Measurements from ENCODE around the gene MRPL4.

MRPL4 gene

GRCh38 chr19:10251792-10252694, at the start of gene MRPL4:
MRPL4 (plus strand) TSS chr19:10252214; CDS start chr19:10252254, 40 bp downstream.
- H3K36me3 Mint-ChIP-seq (ENCODE audit: low read depth) = peaks cover 36% of the 10 kb centered on the region
- peaks cover 28% of the 10 kb centered on the region for H3K4me1 Mint-ChIP-seq
- no peaks in the 10 kb centered on the region for H3K27me3 Mint-ChIP-seq
- no peaks in the 10 kb centered on the region for H3K9me3 Mint-ChIP-seq
- ATAC-seq = peak; percentile 97
- DNase-seq = peak; percentile 93
- H3K4me3 Mint-ChIP-seq = peak within 1 kb of the TSS; percentile 97
- peak within 1 kb of the TSS; percentile 97 for H3K27ac Mint-ChIP-seq

GRCh38 chr19:10203686-10204085, 48.3 kb upstream of the MRPL4 start:
- Mint-ChIP-seq H3K27ac (no peak overlapping the region), H3K36me3 (ENCODE audit: low read depth) (no peaks in the 10 kb centered on the region), H3K4me1 (peaks cover 7% of the 10 kb centered on the region), H3K4me3 (no peak overlapping the region), H3K27me3 (no peaks in the 10 kb centered on the region), H3K9me3 (no peaks in the 10 kb centered on the region)
- no peak for DNase-seq
- no peak for ATAC-seq

- H3K27me3 Mint-ChIP-seq = no peaks in the 10 kb centered on the region
- no peak overlapping the region for H3K4me3 Mint-ChIP-seq
- no peak for ATAC-seq
- no peaks in the 10 kb centered on the region for H3K9me3 Mint-ChIP-seq
- H3K27ac Mint-ChIP-seq = no peak overlapping the region
- no peaks in the 10 kb centered on the region for H3K36me3 Mint-ChIP-seq (ENCODE audit: low read depth)
- no peak for DNase-seq
- no peaks in the 10 kb centered on the region for H3K4me1 Mint-ChIP-seq
These were observed 46.4 kb upstream of the MRPL4 start for GRCh38 chr19:10205636-10206035.

- no peak overlapping the region for H3K4me3 Mint-ChIP-seq
- peaks cover 1% of the 10 kb centered on the region for H3K27me3 Mint-ChIP-seq
- no peaks in the 10 kb centered on the region for H3K4me1 Mint-ChIP-seq
- H3K27ac Mint-ChIP-seq = no peak overlapping the region
- DNase-seq = no peak
- peak; percentile 33 for ATAC-seq
- no peaks in the 10 kb centered on the region for H3K36me3 Mint-ChIP-seq (ENCODE audit: low read depth)
- H3K9me3 Mint-ChIP-seq = no peaks in the 10 kb centered on the region
These were observed 45.7 kb upstream of the MRPL4 start for GRCh38 chr19:10206226-10206885.

GRCh38 chr19:10207026-10207425, 45.0 kb upstream of the MRPL4 start:
- Mint-ChIP-seq H3K9me3 (no peaks in the 10 kb centered on the region), H3K4me1 (no peaks in the 10 kb centered on the region), H3K36me3 (ENCODE audit: low read depth) (no peaks in the 10 kb centered on the region), H3K27ac (no peak overlapping the region), H3K4me3 (no peak overlapping the region), H3K27me3 (peaks cover 1% of the 10 kb centered on the region)
- DNase-seq = no peak
- ATAC-seq = no peak

GRCh38 chr19:10209315-10209714, 42.7 kb upstream of the MRPL4 start:
- H3K27me3 Mint-ChIP-seq = peaks cover 1% of the 10 kb centered on the region
- DNase-seq (no peak), ATAC-seq (no peak)
- no peaks in the 10 kb centered on the region for H3K4me1 Mint-ChIP-seq
- no peaks in the 10 kb centered on the region for H3K9me3 Mint-ChIP-seq
- H3K27ac Mint-ChIP-seq = no peak overlapping the region
- H3K36me3 Mint-ChIP-seq (ENCODE audit: low read depth) = no peaks in the 10 kb centered on the region
- no peak overlapping the region for H3K4me3 Mint-ChIP-seq

GRCh38 chr19:10211061-10211460, 41.0 kb upstream of the MRPL4 start:
- ATAC-seq = no peak
- Mint-ChIP-seq H3K27me3 (peaks cover 1% of the 10 kb centered on the region), H3K4me3 (no peak overlapping the region), H3K9me3 (no peaks in the 10 kb centered on the region), H3K4me1 (no peaks in the 10 kb centered on the region), H3K27ac (no peak overlapping the region), H3K36me3 (ENCODE audit: low read depth) (no peaks in the 10 kb centered on the region)
- DNase-seq = no peak

GRCh38 chr19:10211691-10212090, 40.3 kb upstream of the MRPL4 start:
- no peaks in the 10 kb centered on the region for H3K9me3 Mint-ChIP-seq
- no peak overlapping the region for H3K27ac Mint-ChIP-seq
- H3K27me3 Mint-ChIP-seq = peaks cover 1% of the 10 kb centered on the region
- DNase-seq = no peak
- H3K4me3 Mint-ChIP-seq = no peak overlapping the region
- no peak for ATAC-seq
- no peaks in the 10 kb centered on the region for H3K4me1 Mint-ChIP-seq
- H3K36me3 Mint-ChIP-seq (ENCODE audit: low read depth) = no peaks in the 10 kb centered on the region

- no peak overlapping the region for H3K27ac Mint-ChIP-seq
- DNase-seq (no peak), ATAC-seq (no peak)
- peaks cover 3% of the 10 kb centered on the region for H3K4me1 Mint-ChIP-seq
- peaks cover 1% of the 10 kb centered on the region for H3K27me3 Mint-ChIP-seq
- no peaks in the 10 kb centered on the region for H3K36me3 Mint-ChIP-seq (ENCODE audit: low read depth)
- H3K4me3 Mint-ChIP-seq = no peak overlapping the region
- no peaks in the 10 kb centered on the region for H3K9me3 Mint-ChIP-seq
These were observed 37.2 kb upstream of the MRPL4 start for GRCh38 chr19:10214784-10215183.

GRCh38 chr19:10217085-10217484, 34.9 kb upstream of the MRPL4 start:
- no peaks in the 10 kb centered on the region for H3K36me3 Mint-ChIP-seq (ENCODE audit: low read depth)
- peaks cover 3% of the 10 kb centered on the region for H3K4me1 Mint-ChIP-seq
- H3K9me3 Mint-ChIP-seq = no peaks in the 10 kb centered on the region
- H3K27ac Mint-ChIP-seq = no peak overlapping the region
- DNase-seq (no peak), ATAC-seq (no peak)
- H3K27me3 Mint-ChIP-seq = no peaks in the 10 kb centered on the region
- no peak overlapping the region for H3K4me3 Mint-ChIP-seq

GRCh38 chr19:10219678-10220077, 32.3 kb upstream of the MRPL4 start:
- H3K9me3 Mint-ChIP-seq = no peaks in the 10 kb centered on the region
- peaks cover 3% of the 10 kb centered on the region for H3K4me1 Mint-ChIP-seq
- no peak overlapping the region for H3K27ac Mint-ChIP-seq
- ATAC-seq (peak; percentile 85), DNase-seq (peak; percentile 37)
- no peak overlapping the region for H3K4me3 Mint-ChIP-seq
- H3K36me3 Mint-ChIP-seq (ENCODE audit: low read depth) = no peaks in the 10 kb centered on the region
- no peaks in the 10 kb centered on the region for H3K27me3 Mint-ChIP-seq

GRCh38 chr19:10220695-10221094, 31.3 kb upstream of the MRPL4 start:
- H3K27ac Mint-ChIP-seq = no peak overlapping the region
- ATAC-seq (no peak), DNase-seq (no peak)
- H3K27me3 Mint-ChIP-seq = no peaks in the 10 kb centered on the region
- no peaks in the 10 kb centered on the region for H3K36me3 Mint-ChIP-seq (ENCODE audit: low read depth)
- no peaks in the 10 kb centered on the region for H3K9me3 Mint-ChIP-seq
- H3K4me3 Mint-ChIP-seq = no peak overlapping the region
- peaks cover 3% of the 10 kb centered on the region for H3K4me1 Mint-ChIP-seq

GRCh38 chr19:10222201-10222890, 29.7 kb upstream of the MRPL4 start:
- H3K27ac Mint-ChIP-seq = no peak overlapping the region
- ATAC-seq = no peak

GRCh38 chr19:10223488-10224213, 28.4 kb upstream of the MRPL4 start:
- Mint-ChIP-seq H3K27ac (no peak overlapping the region), H3K36me3 (ENCODE audit: low read depth) (no peaks in the 10 kb centered on the region), H3K27me3 (no peaks in the 10 kb centered on the region), H3K4me3 (no peak overlapping the region), H3K4me1 (peaks cover 3% of the 10 kb centered on the region), H3K9me3 (no peaks in the 10 kb centered on the region)
- DNase-seq (no peak), ATAC-seq (no peak)

More at GRCh38 chr19:10222201-10222890, 29.7 kb upstream of the MRPL4 start:
- H3K27me3 Mint-ChIP-seq = no peaks in the 10 kb centered on the region
- no peaks in the 10 kb centered on the region for H3K9me3 Mint-ChIP-seq
- DNase-seq = no peak
- no peak overlapping the region for H3K4me3 Mint-ChIP-seq
- no peaks in the 10 kb centered on the region for H3K36me3 Mint-ChIP-seq (ENCODE audit: low read depth)
- H3K4me1 Mint-ChIP-seq = peaks cover 3% of the 10 kb centered on the region
